NB4 (cell line): Measurements from ENCODE around the gene PRDX5.

Source experiments
- DNase-seq: peaks from one replicate; pipeline ENCODE4 v3.0.0; 2010; ENCODE audit warnings: low read depth
- H3K4me3 ChIP-seq: one replicate; pipeline ENCODE4 v1.5.1; 2011; ENCODE audit warnings: mild to moderate bottlenecking, low read depth, low read length, moderate library complexity
- MYC ChIP-seq: IDR thresholded peaks from 2 replicates; pipeline ENCODE4 v1.6.1; 2011; ENCODE audit warnings: low read depth, low read length
- POLR2A ChIP-seq: IDR thresholded peaks from 2 replicates; pipeline ENCODE4 v1.6.1; 2011; ENCODE audit warnings: mild to moderate bottlenecking; ENCODE audit not compliant: insufficient read length; ENCODE audit errors: extremely low read depth
- TF ChIP-seq, protein P1 (sequence below): IDR thresholded peaks from 2 replicates; pipeline ENCODE4 v1.6.1; 2011; ENCODE audit warnings: low read depth, low read length
- TF ChIP-seq, protein P2 (sequence below): IDR thresholded peaks from one replicate; pipeline ENCODE4 v1.5.1; 2012; ENCODE audit warnings: low read depth, low read length

PRDX5 gene

DNA sequence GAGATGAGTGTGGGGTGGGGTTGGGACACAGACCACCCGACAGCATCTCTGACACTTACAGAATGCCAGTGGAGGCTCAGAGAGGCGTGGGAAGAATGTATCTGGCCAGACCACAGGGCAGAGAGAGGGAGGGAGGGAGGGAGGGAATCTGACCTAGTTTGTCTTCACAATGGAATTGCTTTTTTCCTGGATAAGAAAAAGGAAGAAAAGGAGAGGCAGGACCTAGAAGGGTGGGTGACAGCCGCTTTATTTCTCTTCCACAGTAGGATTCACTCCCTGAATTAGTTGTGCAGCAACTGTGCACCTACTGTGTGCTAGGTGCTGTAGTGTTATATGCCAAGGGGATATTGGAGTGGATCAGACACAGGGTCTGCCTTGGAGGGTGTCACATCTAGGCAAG lies 23.1 kb upstream of the PRDX5 start:
- DNase-seq: no peak
- TF ChIP-seq, protein P1, sequence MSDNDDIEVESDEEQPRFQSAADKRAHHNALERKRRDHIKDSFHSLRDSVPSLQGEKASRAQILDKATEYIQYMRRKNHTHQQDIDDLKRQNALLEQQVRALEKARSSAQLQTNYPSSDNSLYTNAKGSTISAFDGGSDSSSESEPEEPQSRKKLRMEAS: no peak
- no peak for TF ChIP-seq MYC
- TF ChIP-seq POLR2A: no peak
- TF ChIP-seq, protein P2, sequence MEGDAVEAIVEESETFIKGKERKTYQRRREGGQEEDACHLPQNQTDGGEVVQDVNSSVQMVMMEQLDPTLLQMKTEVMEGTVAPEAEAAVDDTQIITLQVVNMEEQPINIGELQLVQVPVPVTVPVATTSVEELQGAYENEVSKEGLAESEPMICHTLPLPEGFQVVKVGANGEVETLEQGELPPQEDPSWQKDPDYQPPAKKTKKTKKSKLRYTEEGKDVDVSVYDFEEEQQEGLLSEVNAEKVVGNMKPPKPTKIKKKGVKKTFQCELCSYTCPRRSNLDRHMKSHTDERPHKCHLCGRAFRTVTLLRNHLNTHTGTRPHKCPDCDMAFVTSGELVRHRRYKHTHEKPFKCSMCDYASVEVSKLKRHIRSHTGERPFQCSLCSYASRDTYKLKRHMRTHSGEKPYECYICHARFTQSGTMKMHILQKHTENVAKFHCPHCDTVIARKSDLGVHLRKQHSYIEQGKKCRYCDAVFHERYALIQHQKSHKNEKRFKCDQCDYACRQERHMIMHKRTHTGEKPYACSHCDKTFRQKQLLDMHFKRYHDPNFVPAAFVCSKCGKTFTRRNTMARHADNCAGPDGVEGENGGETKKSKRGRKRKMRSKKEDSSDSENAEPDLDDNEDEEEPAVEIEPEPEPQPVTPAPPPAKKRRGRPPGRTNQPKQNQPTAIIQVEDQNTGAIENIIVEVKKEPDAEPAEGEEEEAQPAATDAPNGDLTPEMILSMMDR: no peak
- H3K4me3 ChIP-seq: no peak overlapping the region

DNA sequence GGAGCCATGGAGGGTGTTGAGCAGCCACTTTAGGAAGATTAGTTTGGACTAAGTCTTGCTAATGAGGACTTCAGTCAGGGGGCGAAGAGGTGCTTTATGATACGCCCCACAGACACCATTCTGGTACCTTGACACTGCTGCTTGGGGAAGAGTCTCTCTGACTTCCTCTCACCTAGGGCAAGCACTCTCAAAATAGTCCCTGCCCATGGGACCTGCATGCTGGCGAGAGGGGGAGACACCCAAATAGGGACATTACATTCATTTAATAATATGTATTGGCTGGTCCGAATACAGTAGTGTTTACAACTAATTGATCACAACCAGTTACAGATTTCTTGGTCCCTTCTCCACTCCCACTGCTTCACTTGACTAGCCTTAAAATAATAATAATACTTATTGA lies 22.2 kb upstream of the PRDX5 start:
- no peak for DNase-seq
- TF ChIP-seq POLR2A: no peak
- TF ChIP-seq, protein P1: no peak
- no peak for TF ChIP-seq MYC
- TF ChIP-seq, protein P2: no peak
- H3K4me3 ChIP-seq: no peak overlapping the region

DNA sequence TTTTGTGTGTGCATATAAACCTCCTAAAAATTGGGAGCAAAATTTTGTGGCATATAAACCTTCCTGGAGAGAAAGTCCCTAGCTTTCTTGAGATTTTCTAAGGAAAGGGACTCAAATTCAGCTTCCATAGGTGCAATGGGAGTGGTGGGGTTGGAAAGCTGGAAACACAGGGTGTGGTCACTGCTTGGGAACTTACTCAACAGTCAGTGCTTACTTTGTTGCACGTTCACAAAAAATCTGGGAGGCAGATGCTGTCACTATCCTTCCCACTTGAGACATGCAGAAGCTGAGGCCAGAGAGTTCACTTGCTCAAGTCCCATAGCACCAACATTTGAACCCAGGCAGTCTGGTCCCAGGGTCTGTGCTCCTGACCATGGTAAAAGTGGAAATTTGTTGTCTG lies 21.7 kb upstream of the PRDX5 start:
- TF ChIP-seq POLR2A (no peak), MYC (no peak)
- TF ChIP-seq, protein P1: no peak
- TF ChIP-seq, protein P2: no peak
- DNase-seq: no peak
- no peak overlapping the region for H3K4me3 ChIP-seq

DNA sequence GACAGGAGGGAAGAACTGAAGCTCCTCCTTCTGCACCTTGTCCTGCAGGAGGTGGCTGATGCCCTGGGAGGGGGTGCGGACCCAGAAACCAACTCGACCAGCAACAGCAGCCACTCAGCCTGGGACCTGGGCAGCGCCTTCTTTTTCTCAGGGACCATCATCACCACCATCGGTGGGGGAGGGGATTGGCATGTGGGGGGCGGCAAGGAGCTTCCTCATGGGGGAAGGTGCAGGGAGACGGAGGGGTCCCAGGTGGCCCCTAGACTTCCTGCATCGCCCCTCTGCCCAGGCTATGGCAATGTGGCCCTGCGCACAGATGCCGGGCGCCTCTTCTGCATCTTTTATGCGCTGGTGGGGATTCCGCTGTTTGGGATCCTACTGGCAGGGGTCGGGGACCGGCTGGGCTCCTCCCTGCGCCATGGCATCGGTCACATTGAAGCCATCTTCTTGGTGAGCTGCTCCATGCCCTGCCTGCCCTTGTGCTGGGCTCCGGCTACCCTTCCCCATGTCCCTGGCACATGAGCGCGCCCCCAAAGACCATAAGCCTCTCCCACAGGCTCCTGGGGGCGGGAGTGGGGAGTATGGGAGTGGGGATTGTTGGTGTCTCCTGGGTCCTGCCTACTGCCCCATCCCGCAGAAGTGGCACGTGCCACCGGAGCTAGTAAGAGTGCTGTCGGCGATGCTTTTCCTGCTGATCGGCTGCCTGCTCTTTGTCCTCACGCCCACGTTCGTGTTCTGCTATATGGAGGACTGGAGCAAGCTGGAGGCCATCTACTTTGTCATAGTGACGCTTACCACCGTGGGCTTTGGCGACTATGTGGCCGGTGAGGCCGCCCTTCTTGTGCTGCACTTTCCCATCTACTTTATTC lies 20.9 kb upstream of the PRDX5 start:
- TF ChIP-seq, protein P1: no peak
- no peak for TF ChIP-seq POLR2A
- no peak for TF ChIP-seq MYC
- TF ChIP-seq, protein P2: no peak
- H3K4me3 ChIP-seq: no peak overlapping the region
- no peak for DNase-seq

DNA sequence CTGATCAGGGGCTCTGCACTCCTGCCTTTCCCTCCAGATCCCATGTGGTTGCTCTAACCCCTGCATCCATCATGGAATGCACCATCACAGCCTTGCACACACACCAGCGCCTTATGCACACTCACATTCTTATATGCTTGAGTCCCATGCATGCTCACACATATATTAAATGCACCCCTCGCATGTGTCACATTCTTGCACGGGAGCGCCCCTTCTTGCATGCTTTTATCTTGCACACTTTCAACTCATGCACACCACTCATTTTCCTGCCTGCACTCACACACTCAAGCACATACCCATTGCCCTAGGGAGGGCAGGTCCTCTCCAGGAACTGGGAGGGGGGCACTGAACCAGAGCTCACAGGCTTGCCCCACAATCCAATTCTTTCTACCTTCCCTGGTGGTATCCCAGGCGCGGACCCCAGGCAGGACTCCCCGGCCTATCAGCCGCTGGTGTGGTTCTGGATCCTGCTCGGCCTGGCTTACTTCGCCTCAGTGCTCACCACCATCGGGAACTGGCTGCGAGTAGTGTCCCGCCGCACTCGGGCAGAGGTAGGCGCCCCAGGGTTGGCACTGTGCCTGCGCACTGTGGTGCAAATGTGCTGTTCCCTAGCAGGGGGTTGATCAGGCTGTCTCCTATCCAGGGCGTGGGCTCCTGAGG lies 20.1 kb upstream of the PRDX5 start:
- DNase-seq: no peak
- no peak for TF ChIP-seq MYC
- no peak for TF ChIP-seq POLR2A
- TF ChIP-seq, protein P1: no peak
- TF ChIP-seq, protein P2: no peak
- H3K4me3 ChIP-seq: no peak overlapping the region
